ENCODE data around the gene VPS72. TPM values are rescaled to one million over a fixed set of nuclear protein-coding genes. Genes with fewer than 3 reads are reported as not detected.
A peak's percentile ranks its signal among the peaks of the same experiment; 100 is the strongest.

Gene VPS72
- total RNA-seq, 4 donors from 2014 or later = 17.2 to 30.8 (median 26.8) TPM

DNA sequence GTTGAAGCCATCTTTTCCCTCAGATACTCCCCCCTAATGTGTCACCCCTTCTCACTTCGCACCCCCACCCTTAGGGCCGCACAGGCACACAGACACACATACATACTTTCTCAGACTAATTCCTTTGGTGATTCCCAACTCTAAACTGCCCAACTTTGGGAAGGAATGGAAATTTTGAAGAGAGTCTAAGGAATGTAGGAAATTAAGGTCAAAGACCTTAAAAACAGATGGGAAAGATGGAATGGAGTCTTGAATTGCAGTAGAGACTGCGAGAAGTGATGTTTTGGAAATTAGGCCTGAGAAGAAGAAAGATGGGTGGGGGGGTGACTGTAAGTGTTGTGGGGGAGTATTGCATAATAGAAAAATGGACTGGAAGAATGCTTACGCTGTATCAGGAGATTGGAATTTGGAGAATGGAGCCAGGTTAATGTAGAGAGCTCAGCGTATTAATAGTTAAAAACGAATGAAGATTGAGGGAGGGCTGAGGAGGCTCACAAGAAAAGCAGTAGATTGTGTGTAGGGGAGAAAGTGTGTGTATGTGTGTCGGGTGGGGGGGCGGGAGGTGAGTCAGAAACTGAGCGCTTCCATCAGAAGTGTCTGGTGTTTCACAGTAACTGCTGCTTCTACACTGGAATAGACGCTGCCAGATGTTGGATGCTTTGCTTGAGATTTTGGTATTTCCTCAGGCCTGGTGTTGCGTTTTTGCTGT, 10.0 kb upstream of the VPS72 start:
- WGBS = 15% methylated on average over 11 of the region's 11 CpGs
- Histone ChIP-seq H3K27me3 (no peaks in the 10 kb centered on the region), H3K36me3 (peaks cover 15% of the 10 kb centered on the region), H3K4me3 (peak overlapping the region; percentile 77), H3K4me1 (peaks cover 50% of the 10 kb centered on the region), H3K27ac (peak overlapping the region; percentile 97), H3K9me3 (no peaks in the 10 kb centered on the region)
- TF ChIP-seq EP300 (IDR thresholded peaks at IDR 0.05) (no peak), POLR2A (IDR thresholded peaks at IDR 0.05) (no peak), POLR2AphosphoS5 (IDR thresholded peaks at IDR 0.05) (no peak)
- TF ChIP-seq, protein P1, sequence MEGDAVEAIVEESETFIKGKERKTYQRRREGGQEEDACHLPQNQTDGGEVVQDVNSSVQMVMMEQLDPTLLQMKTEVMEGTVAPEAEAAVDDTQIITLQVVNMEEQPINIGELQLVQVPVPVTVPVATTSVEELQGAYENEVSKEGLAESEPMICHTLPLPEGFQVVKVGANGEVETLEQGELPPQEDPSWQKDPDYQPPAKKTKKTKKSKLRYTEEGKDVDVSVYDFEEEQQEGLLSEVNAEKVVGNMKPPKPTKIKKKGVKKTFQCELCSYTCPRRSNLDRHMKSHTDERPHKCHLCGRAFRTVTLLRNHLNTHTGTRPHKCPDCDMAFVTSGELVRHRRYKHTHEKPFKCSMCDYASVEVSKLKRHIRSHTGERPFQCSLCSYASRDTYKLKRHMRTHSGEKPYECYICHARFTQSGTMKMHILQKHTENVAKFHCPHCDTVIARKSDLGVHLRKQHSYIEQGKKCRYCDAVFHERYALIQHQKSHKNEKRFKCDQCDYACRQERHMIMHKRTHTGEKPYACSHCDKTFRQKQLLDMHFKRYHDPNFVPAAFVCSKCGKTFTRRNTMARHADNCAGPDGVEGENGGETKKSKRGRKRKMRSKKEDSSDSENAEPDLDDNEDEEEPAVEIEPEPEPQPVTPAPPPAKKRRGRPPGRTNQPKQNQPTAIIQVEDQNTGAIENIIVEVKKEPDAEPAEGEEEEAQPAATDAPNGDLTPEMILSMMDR (IDR thresholded peaks at IDR 0.05) = no peak
- no peak for DNase-seq (ENCODE audit: low spot score in 2 of 2)

DNA sequence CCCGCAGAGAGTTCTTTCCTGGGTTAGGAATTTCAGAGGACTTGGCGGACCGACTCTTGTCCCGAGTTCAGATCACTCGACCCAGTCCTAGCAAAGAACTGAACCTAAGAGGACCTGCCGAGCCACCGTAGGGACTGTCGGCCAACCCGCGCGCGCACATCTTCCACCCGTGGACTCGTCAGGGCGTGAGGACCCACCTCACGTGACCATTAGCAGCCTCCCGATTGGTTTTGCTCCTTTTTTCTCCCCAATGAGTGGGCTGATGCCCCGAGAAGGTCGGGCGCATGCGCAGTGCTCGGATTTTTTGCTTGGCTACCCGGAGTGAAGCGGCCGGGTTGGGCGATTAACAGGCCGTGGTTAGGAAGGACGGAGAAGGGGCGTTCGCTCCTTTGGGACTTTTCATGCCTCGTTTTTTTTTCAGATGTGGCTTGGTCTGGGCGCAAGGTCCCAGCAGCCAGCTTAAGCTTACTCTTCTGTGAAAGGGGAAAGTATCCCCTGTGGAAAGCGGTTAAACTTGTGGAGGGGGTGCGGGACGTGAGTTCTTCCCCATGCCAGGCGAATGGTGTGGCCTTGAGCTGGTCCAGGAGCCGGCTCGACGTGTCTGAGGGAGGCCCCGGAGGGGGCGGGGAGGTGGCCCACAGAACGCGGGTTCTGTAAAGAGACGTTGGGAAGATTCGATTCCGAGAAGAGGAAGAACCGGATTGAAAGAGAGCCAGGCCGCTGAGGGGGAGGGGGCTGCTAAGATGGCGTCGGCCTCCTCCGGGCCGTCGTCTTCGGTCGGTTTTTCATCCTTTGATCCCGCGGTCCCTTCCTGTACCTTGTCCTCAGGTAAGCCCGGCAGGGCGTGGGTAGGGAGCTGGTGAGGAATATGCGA, 8.5 kb upstream of the VPS72 start, which contains the start of gene PIP5K1A:
Gene PIP5K1A (plus strand): TSS at position 299 of the 874 bp plus-strand sequence. CDS start 445 bp downstream, at position 744.
- TF ChIP-seq, protein P1 (IDR thresholded peaks at IDR 0.05) = no peak
- peak; percentile 7 to 69 (median 64) for TF ChIP-seq POLR2AphosphoS5 (IDR thresholded peaks at IDR 0.05)
- TF ChIP-seq POLR2A (IDR thresholded peaks at IDR 0.05) = peak in 1 of 2 donors; percentile 85
- TF ChIP-seq EP300 (IDR thresholded peaks at IDR 0.05) = no peak
- Histone ChIP-seq H3K27me3 (no peaks in the 10 kb centered on the region), H3K36me3 (peaks cover 13% of the 10 kb centered on the region), H3K4me3 (peak within 1 kb of the TSS; percentile 77), H3K4me1 (peaks cover 55% of the 10 kb centered on the region), H3K27ac (peak within 1 kb of the TSS; percentile 97), H3K9me3 (no peaks in the 10 kb centered on the region)
- DNase-seq (ENCODE audit: low spot score in 2 of 2) = peak; percentile 100
- under 1% methylated on average over 50 of the region's 60 CpGs for WGBS

DNA sequence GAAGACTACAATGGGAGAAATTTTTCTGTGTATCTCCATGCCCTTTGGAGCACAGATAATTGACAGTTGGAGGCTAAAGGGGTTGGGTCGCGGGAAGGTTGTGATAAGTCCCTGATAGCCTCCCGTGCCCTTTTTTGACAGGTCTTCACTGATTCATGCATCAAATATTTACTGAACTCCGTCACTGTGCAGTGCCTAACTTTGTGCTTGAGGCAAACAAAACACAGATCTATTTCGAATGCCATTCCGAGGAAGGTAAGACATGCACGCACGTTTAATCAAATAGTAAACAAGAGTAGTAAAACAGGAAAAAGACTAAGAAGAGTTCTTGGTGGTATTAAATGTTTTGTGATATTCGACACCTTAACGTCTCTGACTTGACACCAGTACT, 7.9 kb upstream of the VPS72 start:
- H3K9me3 ChIP-seq = no peaks in the 10 kb centered on the region
- 9% methylated on average over 10 of the region's 10 CpGs for whole genome bisulfite sequencing
- H3K4me1 ChIP-seq = peaks cover 55% of the 10 kb centered on the region
- peaks cover 7% of the 10 kb centered on the region for H3K36me3 ChIP-seq
- H3K27ac ChIP-seq = peak overlapping the region; percentile 97
- peak in 1 of 2 donors; percentile 50 for DNase-seq (ENCODE audit: low spot score in 2 of 2)
- no peaks in the 10 kb centered on the region for H3K27me3 ChIP-seq
- H3K4me3 ChIP-seq = peak overlapping the region; percentile 77
- no peak for TF ChIP-seq EP300 (IDR thresholded peaks at IDR 0.05)
- TF ChIP-seq, protein P1 (IDR thresholded peaks at IDR 0.05) = no peak

DNA sequence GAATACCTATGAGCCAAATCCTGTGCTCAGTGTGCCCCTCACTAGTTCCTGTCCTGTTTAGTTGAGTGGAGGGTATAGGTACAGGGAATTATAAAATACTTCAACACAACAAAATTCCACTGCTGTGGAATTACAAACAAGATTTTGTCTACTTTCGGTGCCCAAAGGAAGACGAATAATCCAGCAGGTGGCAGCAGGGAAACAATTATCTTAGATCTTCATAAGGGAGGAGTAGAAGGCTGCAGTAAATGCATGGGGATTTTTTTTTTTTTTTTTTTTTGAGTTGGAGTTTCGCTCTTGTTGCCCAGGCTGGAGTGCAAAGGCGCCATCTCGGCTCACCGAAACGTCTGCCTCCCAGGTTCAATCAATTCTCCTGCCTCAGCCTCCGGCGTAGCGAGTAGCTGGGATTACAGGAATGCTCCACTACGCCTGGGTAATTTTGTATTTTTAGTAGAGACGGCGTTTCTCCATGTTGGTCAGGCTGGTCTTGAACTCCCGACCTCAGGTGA, 6.3 kb upstream of the VPS72 start:
- Histone ChIP-seq H3K27me3 (no peaks in the 10 kb centered on the region), H3K9me3 (no peaks in the 10 kb centered on the region)
- TF ChIP-seq EP300 (IDR thresholded peaks at IDR 0.05) (no peak), POLR2AphosphoS5 (IDR thresholded peaks at IDR 0.05) (no peak), POLR2A (IDR thresholded peaks at IDR 0.05) (no peak)
- TF ChIP-seq, protein P1 (IDR thresholded peaks at IDR 0.05) = peak; percentile 32 to 35

More for the DNA sequence above, 6.3 kb upstream of the VPS72 start:
- Histone ChIP-seq H3K4me3 (peak overlapping the region; percentile 35), H3K4me1 (peaks cover 47% of the 10 kb centered on the region), H3K36me3 (no peaks in the 10 kb centered on the region), H3K27ac (peak overlapping the region; percentile 81)
- DNase-seq (ENCODE audit: low spot score in 2 of 2) = peak in 1 of 2 donors; percentile 72
- WGBS = 33% methylated on average over 14 of the region's 14 CpGs
